Activated B cell treated with CpG ODN at 0.5 μM for 24 hours (primary cell): Measurements from ENCODE around the gene FAM83E. TPM values are rescaled to one million over a fixed set of nuclear protein-coding genes. Genes with fewer than 3 reads are reported as not detected.
A peak's percentile ranks its signal among the peaks of the same experiment; 100 is the strongest.
"Not testable (repeated sequence)": the region's sequence is repeated elsewhere in the genome, so short reads cannot be mapped to it uniquely, and the experiment has no call there.

Source experiments
- ATAC-seq: fragments of 200-7000 bp; cut with Tn5 transposase; one replicate; pipeline ENCODE4 v1.10.0; 2021; ENCODE audit warnings: low read depth, mild to moderate bottlenecking, moderate library complexity
- CTCF ChIA-PET: fragments of 350-600 bp; sonication (Branson Sonifier 250); formaldehyde crosslinking; loops from one replicate; lab custom pipeline; 2021; ENCODE audit warnings: antibody characterized with exemption; lab: Charles Lee
- POLR2A ChIA-PET: fragments of 350-600 bp; sonication (Branson Sonifier 250); formaldehyde crosslinking; loops from one replicate; lab custom pipeline; 2021; ENCODE audit warnings: antibody characterized with exemption; lab: Charles Lee
- DNase-seq: peaks from one replicate; pipeline ENCODE4 v3.0.0; 2022
- H3K27ac Mint-ChIP-seq: one replicate; pipeline ENCODE4 v1.8.0; 2020; ENCODE audit warnings: mixed read lengths
- H3K27me3 Mint-ChIP-seq: one replicate; pipeline ENCODE4 v1.8.0; 2021; ENCODE audit warnings: mixed read lengths
- H3K36me3 Mint-ChIP-seq: one replicate; pipeline ENCODE4 v1.8.0; 2021; ENCODE audit warnings: low read depth, mixed read lengths
- H3K4me1 Mint-ChIP-seq: one replicate; pipeline ENCODE4 v1.8.0; 2021; ENCODE audit warnings: mixed read lengths
- H3K4me3 Mint-ChIP-seq: one replicate; pipeline ENCODE4 v1.8.0; 2020; ENCODE audit warnings: mild to moderate bottlenecking, mixed read lengths
- H3K9me3 Mint-ChIP-seq: one replicate; pipeline ENCODE4 v1.8.0; 2020; ENCODE audit warnings: mixed read lengths
- CTCF ChIP-seq: fragments of 200-600 bp; IDR thresholded peaks from one replicate; pipeline ENCODE4 v1.8.0; 2022; ENCODE audit warnings: antibody characterized with exemption, mild to moderate bottlenecking
- intact Hi-C: fragments of 100-400 bp; cut with micrococcal nuclease; formaldehyde crosslinking; loops from one replicate; pipeline ENCODE4 v1.15.1; 2024
- total RNA-seq: library from RNA; stranded (reverse); gene quantifications from 2 replicates; pipeline ENCODE4 v1.2.3, GENCODE V29; 2022

The FAM83E gene
- total RNA-seq, 1 donor from 2014 or later = 5.6 TPM

- ChIA-PET POLR2A (interaction anchor here (0.6 to 2.6 kb wide), 11 partner anchors 10 to 476 kb away, joined by 3 to 32 read pairs (median 8); partner anchors contain the start of genes CA11, RPL18 and SPHK2), CTCF (interaction anchor here (1.4 to 1.8 kb wide), 3 partner anchors 11 to 45 kb away, joined by 4 to 11 read pairs (median 6); partner anchors contain the start of genes CA11, RPL18 and SPHK2)
- Mint-ChIP-seq H3K27me3 (no peaks in the 10 kb centered on the region), H3K4me3 (peak overlapping the region; percentile 77), H3K27ac (peak overlapping the region; percentile 84), H3K9me3 (no peaks in the 10 kb centered on the region), H3K4me1 (peaks cover 49% of the 10 kb centered on the region), H3K36me3 (peaks cover 32% of the 10 kb centered on the region)
- no peak for TF ChIP-seq CTCF
- DNase-seq (no peak), ATAC-seq (no peak)
- intact Hi-C loops = loop anchor here (1.0 to 10.0 kb wide), 3 partner anchors 10 to 481 kb away; partner anchors contain the start of genes C19orf73, LIN7B and PPFIA3
Observed at GRCh38 chr19:48634036-48634342, 19.1 kb upstream of the FAM83E start.

- H3K36me3 Mint-ChIP-seq = peaks cover 36% of the 10 kb centered on the region
- CTCF ChIA-PET = interaction anchor here (1.4 to 1.8 kb wide), 3 partner anchors 12 to 44 kb away, joined by 4 to 11 read pairs (median 6); partner anchors contain the start of genes CA11, RPL18 and SPHK2
- H3K27me3 Mint-ChIP-seq = no peaks in the 10 kb centered on the region
- H3K9me3 Mint-ChIP-seq = no peaks in the 10 kb centered on the region
- no peak for ATAC-seq
- H3K27ac Mint-ChIP-seq = peak overlapping the region; percentile 84
- peaks cover 43% of the 10 kb centered on the region for H3K4me1 Mint-ChIP-seq
- intact Hi-C loops = loop anchor here (1.0 to 10.0 kb wide), 3 partner anchors 9 to 481 kb away; partner anchors contain the start of genes C19orf73, LIN7B and PPFIA3
- no peak for TF ChIP-seq CTCF
- POLR2A ChIA-PET = interaction anchor here (0.6 to 2.6 kb wide), 12 partner anchors 9 to 912 kb away, joined by 3 to 32 read pairs (median 6); partner anchors contain the start of genes CA11, RPL18 and SPHK2
- DNase-seq = no peak
- peak overlapping the region; percentile 77 for H3K4me3 Mint-ChIP-seq
Observed at GRCh38 chr19:48633148-48634035, 18.5 kb upstream of the FAM83E start.

GRCh38 chr19:48632692-48633147 is 17.8 kb upstream of the FAM83E start:
- no peak for TF ChIP-seq CTCF
- intact Hi-C loops = loop anchor here (10.0 kb wide), 1 partner anchor 482 kb away; the partner anchor contains the start of genes C19orf73, LIN7B and PPFIA3
- H3K9me3 Mint-ChIP-seq = no peaks in the 10 kb centered on the region
- peaks cover 37% of the 10 kb centered on the region for H3K36me3 Mint-ChIP-seq
- ATAC-seq = no peak
- H3K4me1 Mint-ChIP-seq = peaks cover 38% of the 10 kb centered on the region
- H3K27ac Mint-ChIP-seq = peak overlapping the region; percentile 53
- POLR2A ChIA-PET = interaction anchor here (2.6 kb wide), 1 partner anchor 14 kb away, joined by 32 read pairs; the partner anchor contains the start of genes RPL18 and SPHK2
- no peak overlapping the region for H3K4me3 Mint-ChIP-seq
- no peaks in the 10 kb centered on the region for H3K27me3 Mint-ChIP-seq
- no peak for DNase-seq
- CTCF ChIA-PET = no interaction called here

GRCh38 chr19:48632286-48632685 is 17.4 kb upstream of the FAM83E start:
- DNase-seq, ATAC-seq, H3K4me3 Mint-ChIP-seq, H3K9me3 Mint-ChIP-seq, H3K27me3 Mint-ChIP-seq, CTCF ChIA-PET: not testable (repeated sequence)
- Mint-ChIP-seq H3K4me1 (peaks cover 38% of the 10 kb centered on the region), H3K27ac (peak overlapping the region; percentile 53), H3K36me3 (peaks cover 37% of the 10 kb centered on the region)
- POLR2A ChIA-PET = interaction anchor here (1.3 kb wide), 2 partner anchors 13 to 310 kb away, joined by 3 to 6 read pairs; partner anchors contain the start of genes RPL18 and SPHK2
- intact Hi-C loops = loop anchor here (10.0 kb wide), 1 partner anchor 483 kb away; the partner anchor contains the start of genes C19orf73, LIN7B and PPFIA3

GRCh38 chr19:48631225-48631624 is 16.3 kb upstream of the FAM83E start:
- Mint-ChIP-seq H3K4me1 (peaks cover 39% of the 10 kb centered on the region), H3K27me3 (no peaks in the 10 kb centered on the region), H3K4me3 (no peak overlapping the region), H3K27ac (peak overlapping the region; percentile 46), H3K36me3 (peaks cover 38% of the 10 kb centered on the region), H3K9me3 (no peaks in the 10 kb centered on the region)
- POLR2A ChIA-PET = interaction anchor here (0.6 to 1.3 kb wide), 5 partner anchors 12 to 1715 kb away, joined by 3 to 7 read pairs (median 5); partner anchors contain the start of genes RPL18 and SPHK2
- no peak for ATAC-seq
- intact Hi-C loops = loop anchor here (10.0 kb wide), 1 partner anchor 484 kb away; the partner anchor contains the start of genes C19orf73, LIN7B and PPFIA3
- CTCF ChIA-PET = no interaction called here
- DNase-seq = no peak
- TF ChIP-seq CTCF = no peak
